SK-N-SH (cell line): ENCODE data around the gene PRRT4. TPM values are rescaled to one million over a fixed set of nuclear protein-coding genes. Genes with fewer than 3 reads are reported as not detected.

Experiments used
- CTCF ChIA-PET: fragments of 300-600, 350-600 bp; formaldehyde crosslinking; extraction: SDS; loops from one replicate; lab custom pipeline; 2021; lab: Yijun Ruan, JAX
- POLR2A ChIA-PET: fragments of 350-600 bp; sonication (Branson Sonifier 250); formaldehyde crosslinking; extraction: SDS; loops from one replicate; lab custom pipeline; 2020; ENCODE audit warnings: antibody characterized with exemption, inconsistent platforms; lab: Yijun Ruan, JAX
- DNase-seq: peaks from one replicate; pipeline ENCODE4 v3.0.0; 2012
- H2AFZ ChIP-seq: fragments of 200-600 bp; sonication (generic); 2 replicates; pipeline ENCODE4 v1.8.1; 2016; ENCODE audit warnings: antibody characterized with exemption, mild to moderate bottlenecking, low read depth
- H3F3A ChIP-seq: fragments of 200-600 bp; sonication (generic); replicated peaks from 2 replicates; pipeline ENCODE3; 2016; ENCODE audit warnings: antibody characterized with exemption, mild to moderate bottlenecking; ENCODE audit not compliant: insufficient read depth
- H3K27ac ChIP-seq, 2 experiments: fragments of 200-500 bp in 1 of 2; fragments of 200-600 bp in 1 of 2; sonication (Bioruptor generic) in 1 of 2; sonication (generic), shearing (Covaris generic) in 1 of 2; 2 replicates each; pipeline versions ENCODE4 v1.5.1 to v1.6.1; 2014 to 2016; ENCODE audit warnings: low read depth in 2 of 2, inconsistent platforms in 1 of 2, low read length in 1 of 2, mild to moderate bottlenecking in 1 of 2, mixed read lengths in 1 of 2
- H3K27me3 ChIP-seq: fragments of 200-600 bp; sonication (generic), shearing (Covaris generic); 2 replicates; pipeline ENCODE4 v1.6.1; 2016; ENCODE audit warnings: mixed run types; ENCODE audit not compliant: insufficient read depth
- H3K36me3 ChIP-seq, 2 experiments: fragments of 200-500 bp in 1 of 2; fragments of 200-600 bp in 1 of 2; sonication (Bioruptor generic) in 1 of 2; sonication (generic) in 1 of 2; replicated peaks in 1 of 2; 2 replicates each; pipeline versions ENCODE3 to v1.5.1; 2014 to 2016; ENCODE audit warnings: low read length in 1 of 2, mild to moderate bottlenecking in 1 of 2; ENCODE audit not compliant: insufficient read depth in 2 of 2, control insufficient read depth in 1 of 2
- H3K4me1 ChIP-seq, 2 experiments: fragments of 200-500 bp in 1 of 2; fragments of 200-600 bp in 1 of 2; sonication (Bioruptor generic) in 1 of 2; sonication (generic), shearing (Covaris generic) in 1 of 2; 2 replicates each; pipeline versions ENCODE4 v1.5.1 to v1.6.1; 2014 to 2016; ENCODE audit warnings: low read depth in 1 of 2, low read length in 1 of 2, mixed run types in 1 of 2; ENCODE audit not compliant: insufficient read depth in 2 of 2, control insufficient read depth in 1 of 2
- H3K4me2 ChIP-seq: fragments of 200-600 bp; sonication (generic), shearing (Covaris generic); 2 replicates; pipeline ENCODE4 v1.6.1; 2017; ENCODE audit warnings: mixed run types
- H3K4me3 ChIP-seq, 2 experiments: fragments of 200-500 bp in 1 of 2; fragments of 200-600 bp in 1 of 2; sonication (Bioruptor generic) in 1 of 2; sonication (generic), shearing (Covaris generic) in 1 of 2; 2 replicates each; pipeline versions ENCODE4 v1.5.1 to v1.8.1; 2014 to 2016; ENCODE audit warnings: low read depth in 2 of 2, inconsistent platforms in 1 of 2, low read length in 1 of 2, mild to moderate bottlenecking in 1 of 2, mixed read lengths in 1 of 2, moderate library complexity in 1 of 2
- H3K79me2 ChIP-seq: fragments of 200-600 bp; sonication (generic); 2 replicates; pipeline ENCODE4 v1.8.1; 2017; ENCODE audit warnings: mild to moderate bottlenecking; ENCODE audit not compliant: insufficient read depth
- H3K9ac ChIP-seq: fragments of 200-600 bp; sonication (generic); 2 replicates; pipeline ENCODE4 v1.6.1; 2017; ENCODE audit warnings: mixed run types
- H3K9me2 ChIP-seq: fragments of 200-600 bp; sonication (generic); 2 replicates; pipeline ENCODE4 v1.6.1; 2017; ENCODE audit warnings: mixed run types
- H3K9me3 ChIP-seq: fragments of 200-600 bp; sonication (generic); 2 replicates; pipeline ENCODE4 v1.6.1; 2017; ENCODE audit warnings: mixed run types, mild to moderate bottlenecking, moderate library complexity
- H4K20me1 ChIP-seq: fragments of 200-600 bp; sonication (generic); 2 replicates; pipeline ENCODE4 v1.6.1; 2017; ENCODE audit warnings: mild to moderate bottlenecking, mixed run types; ENCODE audit not compliant: insufficient read depth
- ELF1 ChIP-seq: IDR thresholded peaks from 2 replicates; pipeline ENCODE4 v1.4.0; 2012
- EP300 ChIP-seq, 2 experiments: IDR thresholded peaks; 2 replicates each; pipeline versions ENCODE4 v1.4.0 to v1.6.1; 2012; ENCODE audit warnings: borderline replicate concordance in 1 of 2, low read depth in 1 of 2, low read length in 1 of 2
- FOXM1 ChIP-seq: IDR thresholded peaks from 2 replicates; pipeline ENCODE4 v1.4.0; 2012; ENCODE audit warnings: low read depth, mild to moderate bottlenecking
- NRF1 ChIP-seq: IDR thresholded peaks from 2 replicates; pipeline ENCODE4 v1.6.1; 2012; ENCODE audit warnings: low read depth, mild to moderate bottlenecking, low read length
- RAD21 ChIP-seq: IDR thresholded peaks from 2 replicates; pipeline ENCODE4 v1.6.1; 2012; ENCODE audit warnings: mild to moderate bottlenecking, low read length
- RCOR1 ChIP-seq: fragments of 150-350 bp; IDR thresholded peaks from 2 replicates; pipeline ENCODE4 v1.6.1; 2017; ENCODE audit warnings: antibody characterized with exemption, low read length
- SMC3 ChIP-seq: IDR thresholded peaks from 2 replicates; pipeline ENCODE4 v1.6.1; 2012; ENCODE audit warnings: low read depth, low read length, improper control_type of control experiment
- TAF1 ChIP-seq: IDR thresholded peaks from 2 replicates; pipeline ENCODE4 v1.6.1; 2012; ENCODE audit warnings: low read depth, mild to moderate bottlenecking, low read length, moderate library complexity, borderline replicate concordance
- TCF12 ChIP-seq: IDR thresholded peaks from 2 replicates; pipeline ENCODE4 v1.4.0; 2012
- TEAD4 ChIP-seq: IDR thresholded peaks from 2 replicates; pipeline ENCODE4 v1.4.0; 2012; ENCODE audit warnings: mild to moderate bottlenecking, borderline replicate concordance; ENCODE audit not compliant: insufficient read depth
- WGBS: methylation state at CpG from one replicate; pipeline ENCODE4 v1.1.6; 2017; ENCODE audit warnings: low lambda C conversion rate; 5-methylcytosine and 5-hydroxymethylcytosine counted together
- polyA plus RNA-seq, 3 experiments: library from polyadenylated mRNA; depleted of rRNA; stranded (reverse); fragments of >200 nt; gene quantifications; 2 replicates each; pipeline ENCODE4 v1.2.3, GENCODE V29; 2012
- TF ChIP-seq, protein P1 (sequence below): IDR thresholded peaks from 2 replicates; pipeline ENCODE4 v1.4.0; 2012; ENCODE audit warnings: low read depth
- TF ChIP-seq, protein P2 (sequence below): IDR thresholded peaks from 2 replicates; pipeline ENCODE4 v1.4.0; 2012; ENCODE audit warnings: low read depth, borderline replicate concordance
- TF ChIP-seq, protein P3 (sequence below): IDR thresholded peaks from 2 replicates; pipeline ENCODE4; 2012
- TF ChIP-seq, protein P4 (sequence below): IDR thresholded peaks from 2 replicates; pipeline ENCODE4 v1.4.0; 2012; ENCODE audit warnings: low read depth, borderline replicate concordance
- TF ChIP-seq, protein P5 (sequence below): fragments of 150-350 bp; IDR thresholded peaks from 2 replicates; pipeline ENCODE4 v1.6.1; 2016; ENCODE audit warnings: mild to moderate bottlenecking, low read depth, low read length

PRRT4 gene
- polyA plus RNA-seq, 1 of the 3 experiments (the other 2 are of a cell fraction), result 1.5 TPM

DNA sequence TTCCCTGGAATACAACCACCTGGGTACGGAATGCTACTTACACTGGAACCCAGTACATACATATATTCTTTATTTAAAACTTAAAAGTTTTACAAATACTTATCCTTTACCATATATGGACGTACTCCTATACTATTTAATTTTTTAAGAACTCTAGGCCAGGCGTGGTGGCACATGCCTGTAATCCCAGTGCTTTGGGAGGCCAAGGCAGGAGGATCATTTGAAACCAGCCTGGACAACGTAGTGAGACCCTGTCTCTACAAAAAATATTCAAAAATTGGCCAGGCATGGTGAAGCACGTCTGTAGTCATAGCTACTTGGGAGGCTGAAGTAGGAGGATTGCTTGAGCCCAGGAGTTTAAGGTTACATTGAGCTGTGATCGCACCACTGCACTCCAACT is 19.8 kb downstream of the PRRT4 start:
- Histone ChIP-seq H3K36me3 (peaks cover 25 to 38% of the 10 kb centered on the region in 2 experiments), H2AFZ (no peak overlapping the region), H3K9me3 (no peaks in the 10 kb centered on the region), H3K4me2 (peak overlapping the region; percentile 91), H3K4me1 (peaks cover 0 to 15% of the 10 kb centered on the region in 2 experiments; a peak in 2 of 4 replicates), H3K4me3 (peak overlapping the region in 1 of 2 experiments; percentile 80; a peak in 1 of 4 replicates), H3F3A (no peaks in the 10 kb centered on the region), H3K27ac (no peak overlapping the region), H3K79me2 (peaks cover 42% of the 10 kb centered on the region), H3K9ac (no peak overlapping the region), H3K9me2 (no peaks in the 10 kb centered on the region)
- no peak for DNase-seq
- CTCF ChIA-PET, result interaction anchor here (1.2 to 15.8 kb wide), 6 partner anchors 17 to 120 kb away, joined by 3 to 1786 read pairs (median 6); partner anchors contain the start of gene IMPDH1
- WGBS, result 92% methylated on average over 6 of the region's 6 CpGs
- POLR2A ChIA-PET, result no interaction called here
- no peak for TF ChIP-seq TEAD4
- TF ChIP-seq TAF1, result no peak
- TF ChIP-seq, protein P1, sequence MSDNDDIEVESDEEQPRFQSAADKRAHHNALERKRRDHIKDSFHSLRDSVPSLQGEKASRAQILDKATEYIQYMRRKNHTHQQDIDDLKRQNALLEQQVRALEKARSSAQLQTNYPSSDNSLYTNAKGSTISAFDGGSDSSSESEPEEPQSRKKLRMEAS, result no peak
- TF ChIP-seq, protein P2, sequence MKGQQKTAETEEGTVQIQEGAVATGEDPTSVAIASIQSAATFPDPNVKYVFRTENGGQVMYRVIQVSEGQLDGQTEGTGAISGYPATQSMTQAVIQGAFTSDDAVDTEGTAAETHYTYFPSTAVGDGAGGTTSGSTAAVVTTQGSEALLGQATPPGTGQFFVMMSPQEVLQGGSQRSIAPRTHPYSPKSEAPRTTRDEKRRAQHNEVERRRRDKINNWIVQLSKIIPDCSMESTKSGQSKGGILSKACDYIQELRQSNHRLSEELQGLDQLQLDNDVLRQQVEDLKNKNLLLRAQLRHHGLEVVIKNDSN, result no peak
- TF ChIP-seq, protein P3, sequence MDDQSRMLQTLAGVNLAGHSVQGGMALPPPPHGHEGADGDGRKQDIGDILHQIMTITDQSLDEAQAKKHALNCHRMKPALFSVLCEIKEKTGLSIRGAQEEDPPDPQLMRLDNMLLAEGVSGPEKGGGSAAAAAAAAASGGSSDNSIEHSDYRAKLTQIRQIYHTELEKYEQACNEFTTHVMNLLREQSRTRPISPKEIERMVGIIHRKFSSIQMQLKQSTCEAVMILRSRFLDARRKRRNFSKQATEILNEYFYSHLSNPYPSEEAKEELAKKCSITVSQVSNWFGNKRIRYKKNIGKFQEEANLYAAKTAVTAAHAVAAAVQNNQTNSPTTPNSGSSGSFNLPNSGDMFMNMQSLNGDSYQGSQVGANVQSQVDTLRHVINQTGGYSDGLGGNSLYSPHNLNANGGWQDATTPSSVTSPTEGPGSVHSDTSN, result no peak
- TF ChIP-seq SMC3, result no peak
- TF ChIP-seq FOXM1, result no peak
- TF ChIP-seq NRF1, result no peak
- TF ChIP-seq EP300 (IDR thresholded peaks at IDR 0.05; ENCODE audit: borderline replicate concordance in 1 of 2, low read depth in 1 of 2, low read length in 1 of 2), result no peak
- TF ChIP-seq RAD21, result no peak
- TF ChIP-seq, protein P4, sequence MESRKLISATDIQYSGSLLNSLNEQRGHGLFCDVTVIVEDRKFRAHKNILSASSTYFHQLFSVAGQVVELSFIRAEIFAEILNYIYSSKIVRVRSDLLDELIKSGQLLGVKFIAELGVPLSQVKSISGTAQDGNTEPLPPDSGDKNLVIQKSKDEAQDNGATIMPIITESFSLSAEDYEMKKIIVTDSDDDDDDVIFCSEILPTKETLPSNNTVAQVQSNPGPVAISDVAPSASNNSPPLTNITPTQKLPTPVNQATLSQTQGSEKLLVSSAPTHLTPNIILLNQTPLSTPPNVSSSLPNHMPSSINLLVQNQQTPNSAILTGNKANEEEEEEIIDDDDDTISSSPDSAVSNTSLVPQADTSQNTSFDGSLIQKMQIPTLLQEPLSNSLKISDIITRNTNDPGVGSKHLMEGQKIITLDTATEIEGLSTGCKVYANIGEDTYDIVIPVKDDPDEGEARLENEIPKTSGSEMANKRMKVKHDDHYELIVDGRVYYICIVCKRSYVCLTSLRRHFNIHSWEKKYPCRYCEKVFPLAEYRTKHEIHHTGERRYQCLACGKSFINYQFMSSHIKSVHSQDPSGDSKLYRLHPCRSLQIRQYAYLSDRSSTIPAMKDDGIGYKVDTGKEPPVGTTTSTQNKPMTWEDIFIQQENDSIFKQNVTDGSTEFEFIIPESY, result no peak
- TF ChIP-seq RCOR1, result no peak
- TF ChIP-seq ELF1, result no peak
- TF ChIP-seq TCF12, result no peak
- TF ChIP-seq, protein P5, sequence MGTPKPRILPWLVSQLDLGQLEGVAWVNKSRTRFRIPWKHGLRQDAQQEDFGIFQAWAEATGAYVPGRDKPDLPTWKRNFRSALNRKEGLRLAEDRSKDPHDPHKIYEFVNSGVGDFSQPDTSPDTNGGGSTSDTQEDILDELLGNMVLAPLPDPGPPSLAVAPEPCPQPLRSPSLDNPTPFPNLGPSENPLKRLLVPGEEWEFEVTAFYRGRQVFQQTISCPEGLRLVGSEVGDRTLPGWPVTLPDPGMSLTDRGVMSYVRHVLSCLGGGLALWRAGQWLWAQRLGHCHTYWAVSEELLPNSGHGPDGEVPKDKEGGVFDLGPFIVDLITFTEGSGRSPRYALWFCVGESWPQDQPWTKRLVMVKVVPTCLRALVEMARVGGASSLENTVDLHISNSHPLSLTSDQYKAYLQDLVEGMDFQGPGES, result no peak
- TF ChIP-seq, all 33 proteins: peak for 0
- Histone ChIP-seq H4K20me1 (no peaks in the 10 kb centered on the region), H3K27me3 (no peaks in the 10 kb centered on the region)
